NT2/D1 (cell line): ENCODE results near the gene LPIN2.

Experiments used
- DNase-seq: peaks from one replicate; pipeline ENCODE4 v3.0.0-alpha.2; 2011; ENCODE audit warnings: low read depth, low spot score
- H3K27me3 ChIP-seq: 2 replicates; pipeline ENCODE4 v1.6.0; 2011; ENCODE audit warnings: mild to moderate bottlenecking; ENCODE audit not compliant: insufficient read length, insufficient read depth
- H3K36me3 ChIP-seq: 2 replicates; pipeline ENCODE4 v1.6.1; 2011; ENCODE audit warnings: mild to moderate bottlenecking, low read length, mixed read lengths; ENCODE audit not compliant: insufficient read depth, insufficient read length
- H3K4me1 ChIP-seq: 2 replicates; pipeline ENCODE4 v1.5.1; 2011; ENCODE audit not compliant: insufficient read depth, insufficient read length
- H3K4me3 ChIP-seq: 2 replicates; pipeline ENCODE4 v1.5.1; 2011; ENCODE audit warnings: low read depth; ENCODE audit not compliant: insufficient read length
- H3K9ac ChIP-seq: 2 replicates; pipeline ENCODE4 v1.6.0; 2011; ENCODE audit warnings: low read depth; ENCODE audit not compliant: insufficient read length
- H3K9me3 ChIP-seq: 2 replicates; pipeline ENCODE4 v1.5.1; 2011; ENCODE audit warnings: mild to moderate bottlenecking, low read length; ENCODE audit not compliant: insufficient read depth
- SUZ12 ChIP-seq: IDR thresholded peaks from 2 replicates; pipeline ENCODE4 v1.6.1; 2011; ENCODE audit not compliant: insufficient read length, insufficient read depth; ENCODE audit errors: extremely low read depth
- YY1 ChIP-seq: IDR thresholded peaks from 2 replicates; pipeline ENCODE4 v1.6.1; 2011; ENCODE audit not compliant: insufficient read length, insufficient read depth
- ZNF274 ChIP-seq: IDR thresholded peaks from 2 replicates; pipeline ENCODE4 v1.6.1; 2011; ENCODE audit warnings: mild to moderate bottlenecking, low read depth, low read length

Gene LPIN2

GRCh38 chr18:2964361-2965010 is 48.5 kb downstream of the LPIN2 start:
- Histone ChIP-seq H3K9me3 (no peaks in the 10 kb centered on the region), H3K4me1 (no peaks in the 10 kb centered on the region), H3K27me3 (no peaks in the 10 kb centered on the region), H3K4me3 (no peak overlapping the region), H3K9ac (no peak overlapping the region), H3K36me3 (no peaks in the 10 kb centered on the region)
- no peak for TF ChIP-seq YY1
- no peak for TF ChIP-seq SUZ12
- TF ChIP-seq ZNF274 = no peak
- DNase-seq = no peak
